ENCODE results near the gene VSTM4.

The VSTM4 gene

GRCh38 chr10:49115015-49115795 is at the start of gene VSTM4:
Gene VSTM4, minus strand, starts transcription at chr10:49115522. Its CDS starts 37 bp downstream, at chr10:49115485.
- DNase-seq: peak; percentile 28
- in situ Hi-C loops (cut with MboI; ENCODE audit: low pct_unique_long_range_greater_than_20kb, low sequenced_read_pairs): no loop called here

- peak; percentile 42 for DNase-seq
- in situ Hi-C loops (cut with MboI; ENCODE audit: low pct_unique_long_range_greater_than_20kb, low sequenced_read_pairs): no loop called here
These were observed 49.4 kb upstream of the VSTM4 start for GRCh38 chr10:49164559-49165188.

- DNase-seq: no peak
- in situ Hi-C loops (cut with MboI; ENCODE audit: low pct_unique_long_range_greater_than_20kb, low sequenced_read_pairs): no loop called here
These were observed 48.4 kb upstream of the VSTM4 start for GRCh38 chr10:49163741-49164140.

GRCh38 chr10:49162761-49163310 is 47.5 kb upstream of the VSTM4 start:
- in situ Hi-C loops (cut with MboI; ENCODE audit: low pct_unique_long_range_greater_than_20kb, low sequenced_read_pairs): no loop called here
- no peak for DNase-seq

GRCh38 chr10:49162063-49162462 is 46.7 kb upstream of the VSTM4 start:
- no peak for DNase-seq
- in situ Hi-C loops (cut with MboI; ENCODE audit: low pct_unique_long_range_greater_than_20kb, low sequenced_read_pairs): no loop called here

GRCh38 chr10:49161411-49161997 is 46.2 kb upstream of the VSTM4 start:
- in situ Hi-C loops (cut with MboI; ENCODE audit: low pct_unique_long_range_greater_than_20kb, low sequenced_read_pairs): no loop called here
- DNase-seq: peak; percentile 25

- DNase-seq: no peak
- in situ Hi-C loops (cut with MboI; ENCODE audit: low pct_unique_long_range_greater_than_20kb, low sequenced_read_pairs): no loop called here
These were observed 45.5 kb upstream of the VSTM4 start for GRCh38 chr10:49160814-49161213.

GRCh38 chr10:49160110-49160509 is 44.8 kb upstream of the VSTM4 start:
- in situ Hi-C loops (cut with MboI; ENCODE audit: low pct_unique_long_range_greater_than_20kb, low sequenced_read_pairs): no loop called here
- no peak for DNase-seq

- no peak for DNase-seq
- in situ Hi-C loops (cut with MboI; ENCODE audit: low pct_unique_long_range_greater_than_20kb, low sequenced_read_pairs): no loop called here
These were observed 43.6 kb upstream of the VSTM4 start for GRCh38 chr10:49158915-49159314.

GRCh38 chr10:49158404-49158803 is 43.1 kb upstream of the VSTM4 start:
- DNase-seq: no peak
- in situ Hi-C loops (cut with MboI; ENCODE audit: low pct_unique_long_range_greater_than_20kb, low sequenced_read_pairs): no loop called here

- in situ Hi-C loops (cut with MboI; ENCODE audit: low pct_unique_long_range_greater_than_20kb, low sequenced_read_pairs): no loop called here
- no peak for DNase-seq
These were observed 41.9 kb upstream of the VSTM4 start for GRCh38 chr10:49157229-49157628.

GRCh38 chr10:49154641-49155040 is 39.3 kb upstream of the VSTM4 start:
- DNase-seq: no peak
- in situ Hi-C loops (cut with MboI; ENCODE audit: low pct_unique_long_range_greater_than_20kb, low sequenced_read_pairs): no loop called here

GRCh38 chr10:49153971-49154370 is 38.6 kb upstream of the VSTM4 start:
- DNase-seq: no peak
- in situ Hi-C loops (cut with MboI; ENCODE audit: low pct_unique_long_range_greater_than_20kb, low sequenced_read_pairs): no loop called here

- DNase-seq: no peak
- in situ Hi-C loops (cut with MboI; ENCODE audit: low pct_unique_long_range_greater_than_20kb, low sequenced_read_pairs): no loop called here
These were observed 37.8 kb upstream of the VSTM4 start for GRCh38 chr10:49153115-49153514.

- no peak for DNase-seq
- in situ Hi-C loops (cut with MboI; ENCODE audit: low pct_unique_long_range_greater_than_20kb, low sequenced_read_pairs): no loop called here
These were observed 37.3 kb upstream of the VSTM4 start for GRCh38 chr10:49152663-49153062.

GRCh38 chr10:49152037-49152436 is 36.7 kb upstream of the VSTM4 start:
- no peak for DNase-seq
- in situ Hi-C loops (cut with MboI; ENCODE audit: low pct_unique_long_range_greater_than_20kb, low sequenced_read_pairs): no loop called here

GRCh38 chr10:49151481-49151880 is 36.2 kb upstream of the VSTM4 start:
- no peak for DNase-seq
- in situ Hi-C loops (cut with MboI; ENCODE audit: low pct_unique_long_range_greater_than_20kb, low sequenced_read_pairs): no loop called here

- in situ Hi-C loops (cut with MboI; ENCODE audit: low pct_unique_long_range_greater_than_20kb, low sequenced_read_pairs): no loop called here
- no peak for DNase-seq
These were observed 35.7 kb upstream of the VSTM4 start for GRCh38 chr10:49151025-49151445.

- in situ Hi-C loops (cut with MboI; ENCODE audit: low pct_unique_long_range_greater_than_20kb, low sequenced_read_pairs): no loop called here
- DNase-seq: no peak
These were observed 35.1 kb upstream of the VSTM4 start for GRCh38 chr10:49150426-49150825.

- DNase-seq: no peak
- in situ Hi-C loops (cut with MboI; ENCODE audit: low pct_unique_long_range_greater_than_20kb, low sequenced_read_pairs): no loop called here
These were observed 34.6 kb upstream of the VSTM4 start for GRCh38 chr10:49149881-49150280.
